OCI-LY7 (cell line): ENCODE results near the gene CYP1B1.

Source experiments
- EZH2phosphoT487 ChIP-seq: fragments of 200-600 bp; sonication (generic); IDR thresholded peaks from 2 replicates; pipeline ENCODE4 v1.6.1; 2018; ENCODE audit warnings: low read depth, borderline replicate concordance, mild to moderate bottlenecking, mixed run types, antibody characterized with exemption, low read length, moderate library complexity, mixed read lengths
- TF ChIP-seq, protein P1 (sequence below): fragments of 200-600 bp; sonication (generic); conservative IDR thresholded peaks from 2 replicates; pipeline ENCODE4 v1.5.1; 2014; ENCODE audit warnings: mild to moderate bottlenecking, antibody characterized with exemption, low read length, moderate library complexity, mixed read lengths

DNA sequence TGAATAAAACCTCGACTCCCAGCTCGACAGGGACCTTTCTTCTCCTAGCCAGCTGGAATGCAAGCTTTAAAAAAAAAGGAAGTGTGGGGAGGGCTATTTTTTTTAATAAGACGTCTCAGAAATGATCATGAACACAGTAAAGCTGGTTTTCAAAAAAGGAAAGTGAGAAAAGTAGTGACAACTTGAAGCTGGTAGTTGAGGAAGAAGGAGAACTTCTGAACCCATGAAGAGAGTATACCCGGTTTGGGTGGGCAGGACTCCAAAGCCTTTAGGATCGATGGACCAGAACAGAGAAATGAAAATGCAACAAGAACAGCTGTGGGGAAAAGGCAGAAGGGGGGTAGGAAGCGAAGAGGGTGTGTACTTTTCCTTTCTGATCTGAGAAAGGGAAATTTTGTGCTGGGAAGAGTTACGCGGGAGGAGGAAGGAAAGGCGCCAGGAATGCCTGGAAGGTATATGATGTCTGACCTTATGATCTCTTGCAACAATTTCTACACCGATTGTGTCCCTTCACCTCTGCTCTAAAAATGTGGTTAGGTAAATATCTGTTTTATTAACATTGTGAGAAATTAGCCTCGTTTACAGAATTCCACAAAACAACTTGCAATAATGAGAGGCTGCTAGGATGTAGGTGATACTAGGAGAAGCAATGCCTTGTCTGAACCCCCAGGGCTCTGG, 22.6 kb upstream of the CYP1B1 start:
- TF ChIP-seq, protein P1, sequence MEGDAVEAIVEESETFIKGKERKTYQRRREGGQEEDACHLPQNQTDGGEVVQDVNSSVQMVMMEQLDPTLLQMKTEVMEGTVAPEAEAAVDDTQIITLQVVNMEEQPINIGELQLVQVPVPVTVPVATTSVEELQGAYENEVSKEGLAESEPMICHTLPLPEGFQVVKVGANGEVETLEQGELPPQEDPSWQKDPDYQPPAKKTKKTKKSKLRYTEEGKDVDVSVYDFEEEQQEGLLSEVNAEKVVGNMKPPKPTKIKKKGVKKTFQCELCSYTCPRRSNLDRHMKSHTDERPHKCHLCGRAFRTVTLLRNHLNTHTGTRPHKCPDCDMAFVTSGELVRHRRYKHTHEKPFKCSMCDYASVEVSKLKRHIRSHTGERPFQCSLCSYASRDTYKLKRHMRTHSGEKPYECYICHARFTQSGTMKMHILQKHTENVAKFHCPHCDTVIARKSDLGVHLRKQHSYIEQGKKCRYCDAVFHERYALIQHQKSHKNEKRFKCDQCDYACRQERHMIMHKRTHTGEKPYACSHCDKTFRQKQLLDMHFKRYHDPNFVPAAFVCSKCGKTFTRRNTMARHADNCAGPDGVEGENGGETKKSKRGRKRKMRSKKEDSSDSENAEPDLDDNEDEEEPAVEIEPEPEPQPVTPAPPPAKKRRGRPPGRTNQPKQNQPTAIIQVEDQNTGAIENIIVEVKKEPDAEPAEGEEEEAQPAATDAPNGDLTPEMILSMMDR = no peak
- no peak for TF ChIP-seq EZH2phosphoT487
